ENCODE data around the gene CEP72. TPM values are rescaled to one million over a fixed set of nuclear protein-coding genes. Genes with fewer than 3 reads are reported as not detected.

The CEP72 gene
- total RNA-seq, 1 experiment from 2014 or later: 24.8 TPM

- no peak for TF ChIP-seq CTCF (conservative IDR thresholded peaks at IDR 0.05)
- H3K36me3 Mint-ChIP-seq (ENCODE audit: insufficient read depth in 1 of 3, low read depth in 3 of 3): no peaks in the 10 kb centered on the region
- Histone ChIP-seq H3K23ac (ENCODE audit: insufficient read length, low read depth, low read length) (no peak overlapping the region), H3K79me1 (ENCODE audit: insufficient read depth, low read depth, low read length, poor library complexity, severe bottlenecking) (no peaks in the 10 kb centered on the region), H3K27ac (ENCODE audit: insufficient read length, low read depth, low read length) (no peak overlapping the region), H3K56ac (ENCODE audit: insufficient read length, low read depth, low read length) (no peak overlapping the region), H2BK120ac (ENCODE audit: low read depth, low read length, poor library complexity, severe bottlenecking) (no peak overlapping the region), H3K4ac (ENCODE audit: low read depth, low read length) (peak overlapping the region; percentile 77; the same call in 1 of the 2 replicates), H2BK15ac (ENCODE audit: low read depth, low read length) (no peak overlapping the region), H3K9ac (ENCODE audit: extremely low read depth, insufficient read length, low read length) (no peak overlapping the region), H3K14ac (ENCODE audit: insufficient read depth, low read length) (peak overlapping the region; percentile 89), H4K8ac (replicated peaks; ENCODE audit: insufficient read length, low read depth, low read length) (no peak overlapping the region), H2AFZ (ENCODE audit: low read length) (no peak overlapping the region), H4K5ac (ENCODE audit: insufficient read length, low read depth, low read length) (no peak overlapping the region), H4K91ac (ENCODE audit: insufficient read length, low read depth, low read length) (peak overlapping the region; percentile 96), H3K4me2 (ENCODE audit: insufficient read depth, insufficient read length, low read length) (no peak overlapping the region), H3K4me1 (ENCODE audit: insufficient read depth, low read length) (no peaks in the 10 kb centered on the region), H3K27me3 (ENCODE audit: insufficient read depth, low read length) (no peaks in the 10 kb centered on the region; the same call in 1 of the 2 replicates), H3K23me2 (ENCODE audit: insufficient read length, low read depth, low read length, poor library complexity, severe bottlenecking) (no peaks in the 10 kb centered on the region), H3T11ph (ENCODE audit: low read length) (no peak overlapping the region), H4K20me1 (ENCODE audit: control insufficient read depth, insufficient read depth, insufficient read length) (no peaks in the 10 kb centered on the region), H3K79me2 (ENCODE audit: insufficient read depth, low read length) (no peaks in the 10 kb centered on the region), H2AK5ac (ENCODE audit: insufficient read length, low read length) (no peak overlapping the region), H2BK5ac (ENCODE audit: insufficient read length, low read length) (no peak overlapping the region), H2BK12ac (ENCODE audit: insufficient read length, low read depth, low read length) (no peak overlapping the region), H3K9me3 (ENCODE audit: control insufficient read depth, low read depth, low read length) (no peaks in the 10 kb centered on the region), H3K18ac (ENCODE audit: insufficient read length, low read depth, low read length) (peak overlapping the region; percentile 72), H2BK20ac (ENCODE audit: low read depth, low read length, poor library complexity, severe bottlenecking) (no peak overlapping the region)
- peaks cover 5 to 9% of the 10 kb centered on the region in 2 experiments for H3K4me1 Mint-ChIP-seq
- peak; percentile 28 for DNase-seq
- H3K4me3 Mint-ChIP-seq: no peak overlapping the region
- no CpG with 5 or more reads among the region's 27 CpGs for WGBS (ENCODE audit: extremely low coverage, insufficient read length, low lambda C conversion rate)
- H3K27ac Mint-ChIP-seq: no peak overlapping the region
- no peaks in the 10 kb centered on the region for H3K9me3 Mint-ChIP-seq
- H3K27me3 Mint-ChIP-seq (ENCODE audit: low read depth): peaks cover 44% of the 10 kb centered on the region
These were observed 61.9 kb downstream of the CEP72 start for GRCh38 chr5:673831-674629.

Measured in H9 (cell line).